Measurements from ENCODE around the gene LARP6.

DNA sequence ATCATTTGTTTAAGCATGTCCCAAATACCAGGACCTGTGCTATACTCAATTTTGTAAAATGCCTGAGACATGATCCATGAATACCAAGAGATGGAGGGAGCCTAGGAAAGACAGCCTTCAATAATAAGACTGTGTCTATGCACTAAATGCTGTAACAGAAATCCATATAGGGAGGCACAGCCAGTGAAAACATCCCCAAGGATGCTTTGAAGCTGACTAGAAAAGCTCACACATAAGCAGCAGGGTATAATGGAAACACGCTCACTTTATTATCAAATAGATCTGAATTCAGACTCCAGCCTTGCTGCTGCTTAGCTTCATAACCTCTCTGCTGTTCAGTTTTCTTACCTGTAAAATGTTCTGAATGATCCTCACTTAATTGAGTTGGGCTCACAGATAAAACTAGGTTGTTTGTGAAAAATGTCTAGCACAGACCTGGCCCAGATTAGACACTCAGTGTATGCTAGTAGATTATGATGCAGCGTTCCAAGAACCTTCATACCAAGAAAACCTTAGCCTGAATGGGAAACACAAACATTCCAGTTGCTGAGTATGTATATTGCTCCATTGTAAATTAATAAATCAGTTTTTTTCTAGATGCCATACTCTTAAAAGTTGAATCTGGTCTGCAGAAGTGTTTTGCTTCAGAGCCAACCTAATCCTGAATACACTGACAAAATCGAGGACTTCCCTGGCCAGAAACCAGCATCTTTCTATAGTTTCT is 3.8 kb upstream of the LARP6 start:
- TF ChIP-seq RAD21 (IDR thresholded peaks at IDR 0.05; ENCODE audit: low read depth) = no peak
- TF ChIP-seq EZH2 (IDR thresholded peaks at IDR 0.05) = no peak
- TF ChIP-seq, protein P1, sequence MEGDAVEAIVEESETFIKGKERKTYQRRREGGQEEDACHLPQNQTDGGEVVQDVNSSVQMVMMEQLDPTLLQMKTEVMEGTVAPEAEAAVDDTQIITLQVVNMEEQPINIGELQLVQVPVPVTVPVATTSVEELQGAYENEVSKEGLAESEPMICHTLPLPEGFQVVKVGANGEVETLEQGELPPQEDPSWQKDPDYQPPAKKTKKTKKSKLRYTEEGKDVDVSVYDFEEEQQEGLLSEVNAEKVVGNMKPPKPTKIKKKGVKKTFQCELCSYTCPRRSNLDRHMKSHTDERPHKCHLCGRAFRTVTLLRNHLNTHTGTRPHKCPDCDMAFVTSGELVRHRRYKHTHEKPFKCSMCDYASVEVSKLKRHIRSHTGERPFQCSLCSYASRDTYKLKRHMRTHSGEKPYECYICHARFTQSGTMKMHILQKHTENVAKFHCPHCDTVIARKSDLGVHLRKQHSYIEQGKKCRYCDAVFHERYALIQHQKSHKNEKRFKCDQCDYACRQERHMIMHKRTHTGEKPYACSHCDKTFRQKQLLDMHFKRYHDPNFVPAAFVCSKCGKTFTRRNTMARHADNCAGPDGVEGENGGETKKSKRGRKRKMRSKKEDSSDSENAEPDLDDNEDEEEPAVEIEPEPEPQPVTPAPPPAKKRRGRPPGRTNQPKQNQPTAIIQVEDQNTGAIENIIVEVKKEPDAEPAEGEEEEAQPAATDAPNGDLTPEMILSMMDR (IDR thresholded peaks at IDR 0.05 in 2 of 3, conservative IDR thresholded peaks at IDR 0.05 in 1 of 3; ENCODE audit: borderline replicate concordance in 1 of 3, insufficient read depth in 1 of 3, low read depth in 2 of 3, low read length in 2 of 3) = no peak
- TF ChIP-seq ZNF274 (IDR thresholded peaks at IDR 0.05; ENCODE audit: low read depth, low read length) = no peak
- TF ChIP-seq POLR2AphosphoS5 (IDR thresholded peaks at IDR 0.05; ENCODE audit: low read depth, low read length) = no peak
- no peak for TF ChIP-seq POLR2A (IDR thresholded peaks at IDR 0.05; ENCODE audit: borderline replicate concordance, extremely low read depth, insufficient read depth, insufficient read length)
- TF ChIP-seq YY1 (IDR thresholded peaks at IDR 0.05; ENCODE audit: extremely low read depth, insufficient replicate concordance, low read depth, low read length) = no peak
- TF ChIP-seq, protein P2, sequence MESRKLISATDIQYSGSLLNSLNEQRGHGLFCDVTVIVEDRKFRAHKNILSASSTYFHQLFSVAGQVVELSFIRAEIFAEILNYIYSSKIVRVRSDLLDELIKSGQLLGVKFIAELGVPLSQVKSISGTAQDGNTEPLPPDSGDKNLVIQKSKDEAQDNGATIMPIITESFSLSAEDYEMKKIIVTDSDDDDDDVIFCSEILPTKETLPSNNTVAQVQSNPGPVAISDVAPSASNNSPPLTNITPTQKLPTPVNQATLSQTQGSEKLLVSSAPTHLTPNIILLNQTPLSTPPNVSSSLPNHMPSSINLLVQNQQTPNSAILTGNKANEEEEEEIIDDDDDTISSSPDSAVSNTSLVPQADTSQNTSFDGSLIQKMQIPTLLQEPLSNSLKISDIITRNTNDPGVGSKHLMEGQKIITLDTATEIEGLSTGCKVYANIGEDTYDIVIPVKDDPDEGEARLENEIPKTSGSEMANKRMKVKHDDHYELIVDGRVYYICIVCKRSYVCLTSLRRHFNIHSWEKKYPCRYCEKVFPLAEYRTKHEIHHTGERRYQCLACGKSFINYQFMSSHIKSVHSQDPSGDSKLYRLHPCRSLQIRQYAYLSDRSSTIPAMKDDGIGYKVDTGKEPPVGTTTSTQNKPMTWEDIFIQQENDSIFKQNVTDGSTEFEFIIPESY (IDR thresholded peaks at IDR 0.05; ENCODE audit: extremely low read depth, insufficient replicate concordance, low read length) = no peak
- TF ChIP-seq, protein P3, sequence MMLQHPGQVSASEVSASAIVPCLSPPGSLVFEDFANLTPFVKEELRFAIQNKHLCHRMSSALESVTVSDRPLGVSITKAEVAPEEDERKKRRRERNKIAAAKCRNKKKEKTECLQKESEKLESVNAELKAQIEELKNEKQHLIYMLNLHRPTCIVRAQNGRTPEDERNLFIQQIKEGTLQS (IDR thresholded peaks at IDR 0.05) = no peak
- no peak for TF ChIP-seq TCF7L2 (IDR thresholded peaks at IDR 0.05; ENCODE audit: borderline replicate concordance, extremely low read depth, insufficient read depth, insufficient read length)
- no peak for TF ChIP-seq ZFX (IDR thresholded peaks at IDR 0.05)
- no peak for TF ChIP-seq SIN3A (IDR thresholded peaks at IDR 0.05; ENCODE audit: low read depth)

Data from HCT116 (cell line).